Suppressor macrophage (primary cell): ENCODE data around the gene ACOT7.

Experiments
- DNase-seq, 4 experiments: peaks; one replicate each; pipeline ENCODE4 v3.0.0-alpha.2; 2020 to 2022

Gene ACOT7

GRCh38 chr1:6360517-6361070, 33.0 kb downstream of the ACOT7 start:
- no peak for DNase-seq

- DNase-seq = no peak
Observed at GRCh38 chr1:6360117-6360496, 33.5 kb downstream of the ACOT7 start.

- peak; percentile 57 to 86 (median 71) for DNase-seq
Observed at GRCh38 chr1:6359216-6360116, 34.1 kb downstream of the ACOT7 start.

- DNase-seq = peak; percentile 63 to 85 (median 75)
Observed at GRCh38 chr1:6358757-6359201, 34.8 kb downstream of the ACOT7 start.

GRCh38 chr1:6358144-6358624, 35.4 kb downstream of the ACOT7 start:
- peak; percentile 60 to 77 (median 72) for DNase-seq

- DNase-seq = no peak
Observed at GRCh38 chr1:6357243-6357936, 36.2 kb downstream of the ACOT7 start.

- DNase-seq = no peak
Observed at GRCh38 chr1:6355621-6356020, 37.9 kb downstream of the ACOT7 start.

GRCh38 chr1:6354659-6355317, 38.8 kb downstream of the ACOT7 start:
- no peak for DNase-seq

GRCh38 chr1:6353955-6354658, 39.5 kb downstream of the ACOT7 start:
- DNase-seq = no peak

GRCh38 chr1:6353619-6353954, 40.0 kb downstream of the ACOT7 start:
- DNase-seq = no peak

- no peak for DNase-seq
Observed at GRCh38 chr1:6352138-6352563, 41.4 kb downstream of the ACOT7 start.

GRCh38 chr1:6351480-6352137, 42.0 kb downstream of the ACOT7 start:
- DNase-seq = no peak

- no peak for DNase-seq
Observed at GRCh38 chr1:6350416-6351088, 43.0 kb downstream of the ACOT7 start.

- DNase-seq = no peak
Observed at GRCh38 chr1:6349254-6349943, 44.2 kb downstream of the ACOT7 start.

GRCh38 chr1:6348511-6349191, 44.9 kb downstream of the ACOT7 start:
- peak; percentile 34 to 57 (median 48) for DNase-seq

- DNase-seq = peak; percentile 51 to 67 (median 56)
Observed at GRCh38 chr1:6347641-6348487, 45.7 kb downstream of the ACOT7 start.

- DNase-seq = no peak
Observed at GRCh38 chr1:6345460-6345859, 48.1 kb downstream of the ACOT7 start.

GRCh38 chr1:6345009-6345408, 48.6 kb downstream of the ACOT7 start:
- no peak for DNase-seq
